H1 (cell line): ENCODE results near the gene AHCY. TPM values are rescaled to one million over a fixed set of nuclear protein-coding genes. Genes with fewer than 3 reads are reported as not detected.

Experiments
- CTCF ChIA-PET: fragments of 300-600 bp; sonication (Branson Sonifier 250); formaldehyde crosslinking; loops from one replicate; lab custom pipeline; 2021; ENCODE audit not compliant: partially characterized antibody; lab: Charles Lee
- POLR2A ChIA-PET: fragments of 300-600 bp; sonication (Branson Sonifier 250); formaldehyde crosslinking; loops from one replicate; lab custom pipeline; 2021; ENCODE audit warnings: inconsistent platforms; ENCODE audit not compliant: partially characterized antibody; lab: Charles Lee
- DNase-seq, 2 experiments: peaks; one replicate each; pipeline versions ENCODE4 v3.0.0 to v3.0.0-alpha.2; 2010 to 2022; ENCODE audit warnings: low spot score in 2 of 2, low read depth in 1 of 2, mixed read lengths in 1 of 2
- FAIRE-seq: peaks from 2 replicates; lab custom pipeline; 2011; peaks lifted over from hg19 to GRCh38; lab: Jason Lieb, UNC
- H2AFZ ChIP-seq: 2 replicates; pipeline ENCODE4 v1.8.1; 2012; ENCODE audit warnings: low read length, inconsistent platforms
- H2AK5ac ChIP-seq: 2 replicates; pipeline ENCODE4 v1.6.1; 2013; ENCODE audit warnings: low read depth, low read length
- H2BK120ac ChIP-seq: replicated peaks from 2 replicates; pipeline ENCODE3; 2013; ENCODE audit warnings: low read depth, low read length, inconsistent platforms
- H2BK12ac ChIP-seq: 2 replicates; pipeline ENCODE4 v1.6.1; 2013; ENCODE audit warnings: low read depth, low read length
- H2BK15ac ChIP-seq: 2 replicates; pipeline ENCODE4 v1.6.1; 2013; ENCODE audit warnings: low read length
- H2BK20ac ChIP-seq: 2 replicates; pipeline ENCODE4 v1.6.1; 2013; ENCODE audit warnings: low read length
- H2BK5ac ChIP-seq: 2 replicates; pipeline ENCODE4 v1.6.1; 2013; ENCODE audit warnings: low read depth, low read length
- H3K14ac ChIP-seq: 2 replicates; pipeline ENCODE4 v1.6.1; 2013; ENCODE audit warnings: inconsistent platforms; ENCODE audit not compliant: insufficient read length
- H3K18ac ChIP-seq: 2 replicates; pipeline ENCODE4 v1.6.1; 2013; ENCODE audit warnings: low read length; ENCODE audit errors: extremely low read depth
- H3K23ac ChIP-seq: 2 replicates; pipeline ENCODE4 v1.6.1; 2013; ENCODE audit warnings: inconsistent platforms; ENCODE audit not compliant: insufficient read length
- H3K23me2 ChIP-seq: 2 replicates; pipeline ENCODE4 v1.6.1; 2013; ENCODE audit warnings: low read depth, low read length
- H3K27ac ChIP-seq: 2 replicates; pipeline ENCODE4 v1.6.1; 2011; ENCODE audit warnings: low read depth, low read length, inconsistent platforms
- H3K27me3 ChIP-seq, 4 experiments: replicated peaks in 1 of 4; 1 replicate in 1 of 4; 2 replicates in 3 of 4; pipeline versions ENCODE4 v1.6.1 to v1.8.1; 2011 to 2013; ENCODE audit warnings: low read length in 3 of 4, mild to moderate bottlenecking in 3 of 4, inconsistent platforms in 2 of 4, mixed read lengths in 2 of 4, moderate library complexity in 1 of 4; ENCODE audit not compliant: control insufficient read depth in 3 of 4, insufficient read depth in 3 of 4; ENCODE audit errors: extremely low read depth in 1 of 4
- H3K36me3 ChIP-seq, 4 experiments: 2 replicates each; pipeline versions ENCODE4 v1.6.1 to v1.8.1; 2011 to 2013; ENCODE audit warnings: mild to moderate bottlenecking in 4 of 4, low read length in 3 of 4, moderate library complexity in 2 of 4, control low read depth in 1 of 4, inconsistent platforms in 1 of 4; ENCODE audit not compliant: insufficient read depth in 4 of 4, control insufficient read depth in 2 of 4
- H3K4ac ChIP-seq: replicated peaks from 2 replicates; pipeline ENCODE3; 2013; ENCODE audit warnings: low read length, low read depth, mixed read lengths, inconsistent platforms; ENCODE audit not compliant: insufficient read length
- H3K4me1 ChIP-seq, 4 experiments: replicated peaks in 1 of 4; 1 replicate in 1 of 4; 2 replicates in 3 of 4; pipeline versions ENCODE4 v1.6.1 to v1.8.1; 2011 to 2013; ENCODE audit warnings: low read length in 3 of 4, inconsistent platforms in 2 of 4, mixed read lengths in 1 of 4; ENCODE audit not compliant: insufficient read depth in 4 of 4, control insufficient read depth in 3 of 4
- H3K4me2 ChIP-seq, 2 experiments: 2 replicates each; pipeline versions ENCODE4 v1.6.1 to v1.8.1; 2011 to 2013; ENCODE audit warnings: low read depth in 2 of 2, low read length in 2 of 2, control low read depth in 1 of 2, inconsistent platforms in 1 of 2, mild to moderate bottlenecking in 1 of 2; ENCODE audit not compliant: insufficient read depth in 1 of 2
- H3K4me3 ChIP-seq, 4 experiments: fragments of 200-600, 300-600 bp in 1 of 4; sonication (generic), shearing (Covaris generic), sonication (Bioruptor Twin) in 1 of 4; 2 replicates each; pipeline versions ENCODE4 v1.5.1 to v1.8.1; 2011 to 2016; ENCODE audit warnings: low read length in 4 of 4, low read depth in 3 of 4, control low read depth in 2 of 4, inconsistent platforms in 2 of 4, mild to moderate bottlenecking in 2 of 4, mixed read lengths in 1 of 4, moderate library complexity in 1 of 4; ENCODE audit not compliant: insufficient read depth in 2 of 4; ENCODE audit errors: extremely low read depth in 1 of 4
- H3K56ac ChIP-seq: replicated peaks from 2 replicates; pipeline ENCODE3; 2013; ENCODE audit warnings: low read depth, mild to moderate bottlenecking, mixed read lengths, low read length, inconsistent platforms; ENCODE audit not compliant: insufficient read length
- H3K79me1 ChIP-seq: 2 replicates; pipeline ENCODE4 v1.6.1; 2013; ENCODE audit warnings: low read depth, low read length, control low read depth
- H3K79me2 ChIP-seq, 2 experiments: 2 replicates each; pipeline versions ENCODE4 v1.6.1 to v1.8.1; 2012 to 2013; ENCODE audit warnings: low read length in 2 of 2, mild to moderate bottlenecking in 2 of 2, inconsistent platforms in 1 of 2; ENCODE audit not compliant: insufficient read depth in 2 of 2, control insufficient read depth in 1 of 2
- H3K9ac ChIP-seq, 4 experiments: replicated peaks in 1 of 4; 1 replicate in 1 of 4; 2 replicates in 3 of 4; pipeline versions ENCODE4 v1.6.1 to v1.8.1; 2011 to 2013; ENCODE audit warnings: low read depth in 3 of 4, low read length in 3 of 4, control low read depth in 2 of 4, mild to moderate bottlenecking in 2 of 4, moderate library complexity in 2 of 4, inconsistent platforms in 1 of 4; ENCODE audit errors: extremely low read depth in 1 of 4
- H3K9me3 ChIP-seq, 2 experiments: 2 replicates each; pipeline versions ENCODE4 v1.6.1 to v1.8.1; 2012 to 2013; ENCODE audit warnings: mild to moderate bottlenecking in 2 of 2, moderate library complexity in 2 of 2, control low read depth in 1 of 2, inconsistent platforms in 1 of 2, low read depth in 1 of 2, low read length in 1 of 2, mixed read lengths in 1 of 2; ENCODE audit not compliant: insufficient read depth in 2 of 2
- H4K20me1 ChIP-seq, 2 experiments: replicated peaks in 1 of 2; 2 replicates each; pipeline versions ENCODE3 to v1.8.1; 2011 to 2013; ENCODE audit warnings: inconsistent platforms in 2 of 2, low read length in 2 of 2, mild to moderate bottlenecking in 1 of 2; ENCODE audit not compliant: insufficient read depth in 2 of 2, control insufficient read depth in 1 of 2
- H4K5ac ChIP-seq: 2 replicates; pipeline ENCODE4 v1.6.1; 2013; ENCODE audit warnings: low read length, low read depth, mixed read lengths, inconsistent platforms; ENCODE audit not compliant: insufficient read length
- H4K8ac ChIP-seq: 2 replicates; pipeline ENCODE4 v1.8.0; 2013; ENCODE audit warnings: mild to moderate bottlenecking, moderate library complexity, low read length, inconsistent platforms; ENCODE audit not compliant: insufficient read depth; ENCODE audit errors: extremely low read depth
- H4K91ac ChIP-seq: replicated peaks from 2 replicates; pipeline ENCODE3; 2013; ENCODE audit warnings: low read length, mixed read lengths, inconsistent platforms; ENCODE audit not compliant: insufficient read length
- CREB1 ChIP-seq: IDR thresholded peaks from 2 replicates; pipeline ENCODE4 v1.6.1; 2012; ENCODE audit warnings: inconsistent platforms
- EGR1 ChIP-seq: IDR thresholded peaks from 2 replicates; pipeline ENCODE4 v1.6.1; 2011; ENCODE audit warnings: low read depth, low read length, borderline replicate concordance
- GABPA ChIP-seq: IDR thresholded peaks from 2 replicates; pipeline ENCODE4 v1.6.1; 2011; ENCODE audit warnings: mild to moderate bottlenecking, low read length, moderate library complexity, borderline replicate concordance; ENCODE audit not compliant: insufficient read depth
- GTF2F1 ChIP-seq: IDR thresholded peaks from 2 replicates; pipeline ENCODE4 v1.6.1; 2012; ENCODE audit warnings: low read depth, low read length, improper control_type of control experiment, borderline replicate concordance
- PHF8 ChIP-seq: fragments of 200-600 bp; sonication (generic); conservative IDR thresholded peaks from 2 replicates; pipeline ENCODE4 v1.7.1; 2012; ENCODE audit warnings: low read depth, mild to moderate bottlenecking, inconsistent platforms, low read length, moderate library complexity
- RAD21 ChIP-seq, 2 experiments: IDR thresholded peaks in 1 of 2; conservative IDR thresholded peaks in 1 of 2; 2 replicates each; pipeline ENCODE4 v1.6.1; 2011; ENCODE audit warnings: low read depth in 2 of 2, low read length in 2 of 2, improper control_type of control experiment in 1 of 2, inconsistent platforms in 1 of 2, mild to moderate bottlenecking in 1 of 2, moderate library complexity in 1 of 2
- RNF2 ChIP-seq: fragments of 200-900, 300-1000 bp; sonication (generic); IDR thresholded peaks from 2 replicates; pipeline ENCODE4 v1.7.1; 2016; ENCODE audit warnings: borderline replicate concordance, low read depth, mild to moderate bottlenecking, antibody characterized with exemption, low read length; ENCODE audit not compliant: poor library complexity, severe bottlenecking; ENCODE audit errors: missing control alignments
- SIX5 ChIP-seq: IDR thresholded peaks from 2 replicates; pipeline ENCODE4 v1.6.1; 2011; ENCODE audit warnings: mild to moderate bottlenecking, low read depth, low read length
- TAF7 ChIP-seq: optimal IDR thresholded peaks from 2 replicates; pipeline ENCODE3; 2011; ENCODE audit warnings: low read depth, mild to moderate bottlenecking, inconsistent platforms, low read length, moderate library complexity, borderline replicate concordance
- TEAD4 ChIP-seq: IDR thresholded peaks from 2 replicates; pipeline ENCODE4 v1.6.1; 2012; ENCODE audit warnings: low read depth, low read length, inconsistent platforms, mixed read lengths
- polyA plus RNA-seq, 7 experiments: library from polyadenylated mRNA; depleted of rRNA in 3 of 7; stranded (reverse) in 5 of 7; unstranded in 2 of 7; fragments of >200 nt in 5 of 7; fragments of 200-250 nt in 2 of 7; gene quantifications; 1 replicate in 5 of 7; 2 replicates in 1 of 7; 4 replicates in 1 of 7; pipeline versions ENCODE4 v1.2.1 to v1.2.3, GENCODE V29; 2011 to 2013; ENCODE audit warnings: missing spikeins in 2 of 7, mixed read lengths in 2 of 7
- total RNA-seq: library from RNA; stranded (reverse); fragmentation: NEBNext Ultra II Directional; extraction: Animal tissue kit (Norgen Biotek cat#: 25700); gene quantifications from 2 replicates; pipeline ENCODE4 v1.2.1, GENCODE V29; 2021
- TF ChIP-seq, protein P1 (sequence below): IDR thresholded peaks from 2 replicates; pipeline ENCODE4 v1.6.1; 2011; ENCODE audit warnings: low read depth, mild to moderate bottlenecking, low read length; ENCODE audit not compliant: insufficient read depth
- TF ChIP-seq, protein P2 (sequence below): IDR thresholded peaks from 2 replicates; pipeline ENCODE4 v1.6.1; 2011; ENCODE audit warnings: low read length, improper control_type of control experiment

AHCY gene
- total and polyA plus RNA-seq, 2 of the 8 experiments (the other 6 are each of a cell fraction or from before 2014, with no cell fraction given) = 404 to 638 TPM

DNA sequence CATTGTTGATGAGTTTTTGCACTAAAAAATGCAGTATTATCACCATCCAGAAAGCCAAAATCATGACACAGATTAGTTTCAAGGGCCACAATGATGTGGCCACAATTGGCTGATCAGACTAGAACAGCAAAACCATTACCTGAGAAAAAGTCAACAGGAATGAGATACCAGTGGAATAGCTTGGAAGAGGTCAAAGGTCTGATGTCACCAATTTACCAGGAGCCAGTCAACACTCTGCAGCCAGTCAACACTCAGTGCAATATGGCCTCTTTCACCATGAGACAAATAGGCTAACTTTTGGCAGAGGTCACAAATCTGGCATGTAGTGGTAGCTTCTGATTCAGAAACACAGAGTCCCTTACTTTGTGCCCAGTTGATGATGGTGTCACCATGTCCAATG lies 69.5 kb downstream of the AHCY start:
- Histone ChIP-seq H3K79me2 (no peaks in the 10 kb centered on the region), H4K5ac (no peak overlapping the region), H2BK5ac (no peak overlapping the region), H2BK12ac (no peak overlapping the region), H4K20me1 (no peaks in the 10 kb centered on the region), H3K9ac (no peak overlapping the region), H3K4ac (no peak overlapping the region), H3K23me2 (no peaks in the 10 kb centered on the region; the same call in 1 of the 2 replicates), H2AK5ac (no peak overlapping the region), H3K4me1 (no peaks in the 10 kb centered on the region), H4K8ac (no peak overlapping the region), H3K9me3 (peaks cover 0 to 9% of the 10 kb centered on the region in 2 experiments; a peak in 1 of 4 replicates), H2BK120ac (no peak overlapping the region), H3K14ac (no peak overlapping the region), H2BK20ac (no peak overlapping the region), H3K4me2 (no peak overlapping the region), H3K27ac (no peak overlapping the region), H4K91ac (no peak overlapping the region), H3K79me1 (no peaks in the 10 kb centered on the region), H3K56ac (no peak overlapping the region), H3K4me3 (no peak overlapping the region), H2AFZ (no peak overlapping the region), H3K36me3 (no peaks in the 10 kb centered on the region), H3K18ac (no peak overlapping the region), H2BK15ac (no peak overlapping the region), H3K27me3 (no peaks in the 10 kb centered on the region), H3K23ac (no peak overlapping the region)
- ChIA-PET CTCF (interaction anchor here (0.6 to 1.9 kb wide), 3 partner anchors 15 to 65 kb away, joined by 3 to 6 read pairs (median 4); no protein-coding TSS in a partner anchor), POLR2A (no interaction called here)
- DNase-seq (no peak), FAIRE-seq (no peak)
- TF ChIP-seq GABPA (no peak), RNF2 (no peak), GTF2F1 (no peak), RAD21 (IDR thresholded peaks at IDR 0.05 in 1 of 2, conservative IDR thresholded peaks at IDR 0.05 in 1 of 2; ENCODE audit: low read depth in 2 of 2, low read length in 2 of 2) (no peak), CREB1 (no peak), EGR1 (no peak), TEAD4 (no peak), SIX5 (no peak), TAF7 (no peak), PHF8 (no peak)
- TF ChIP-seq, protein P1, sequence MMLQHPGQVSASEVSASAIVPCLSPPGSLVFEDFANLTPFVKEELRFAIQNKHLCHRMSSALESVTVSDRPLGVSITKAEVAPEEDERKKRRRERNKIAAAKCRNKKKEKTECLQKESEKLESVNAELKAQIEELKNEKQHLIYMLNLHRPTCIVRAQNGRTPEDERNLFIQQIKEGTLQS = no peak
- TF ChIP-seq, protein P2, sequence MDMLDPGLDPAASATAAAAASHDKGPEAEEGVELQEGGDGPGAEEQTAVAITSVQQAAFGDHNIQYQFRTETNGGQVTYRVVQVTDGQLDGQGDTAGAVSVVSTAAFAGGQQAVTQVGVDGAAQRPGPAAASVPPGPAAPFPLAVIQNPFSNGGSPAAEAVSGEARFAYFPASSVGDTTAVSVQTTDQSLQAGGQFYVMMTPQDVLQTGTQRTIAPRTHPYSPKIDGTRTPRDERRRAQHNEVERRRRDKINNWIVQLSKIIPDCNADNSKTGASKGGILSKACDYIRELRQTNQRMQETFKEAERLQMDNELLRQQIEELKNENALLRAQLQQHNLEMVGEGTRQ = no peak
